HCT116 (cell line): ENCODE data around the gene TBC1D23.

ENCODE experiments used
- CEBPB ChIP-seq: IDR thresholded peaks from 2 replicates; pipeline ENCODE4 v1.6.1; 2012; ENCODE audit warnings: low read depth
- EZH2phosphoT487 ChIP-seq: fragments of 200-600 bp; IDR thresholded peaks from 2 replicates; pipeline ENCODE4 v1.6.1; 2018; ENCODE audit warnings: antibody characterized with exemption, borderline replicate concordance
- POLR2A ChIP-seq: IDR thresholded peaks from 2 replicates; pipeline ENCODE4 v1.7.0; 2011; ENCODE audit warnings: borderline replicate concordance; ENCODE audit not compliant: insufficient read depth, insufficient read length; ENCODE audit errors: extremely low read depth
- YY1 ChIP-seq: IDR thresholded peaks from 2 replicates; pipeline ENCODE4 v1.6.1; 2011; ENCODE audit warnings: low read length, low read depth, moderate library complexity, mild to moderate bottlenecking; ENCODE audit not compliant: insufficient replicate concordance; ENCODE audit errors: extremely low read depth
- ZNF274 ChIP-seq: fragments of 200-500 bp; sonication (Bioruptor generic); IDR thresholded peaks from 2 replicates; pipeline ENCODE4 v1.6.1; 2014; ENCODE audit warnings: mild to moderate bottlenecking, low read depth, low read length, inconsistent platforms
- TF ChIP-seq, protein P1 (sequence below), 3 experiments: fragments of 200-600 bp in 1 of 3; sonication (generic) in 1 of 3; IDR thresholded peaks in 2 of 3; conservative IDR thresholded peaks in 1 of 3; 2 replicates each; pipeline ENCODE4 v1.5.1; 2012 to 2017; ENCODE audit warnings: low read depth in 2 of 3, low read length in 2 of 3, antibody characterized with exemption in 1 of 3, borderline replicate concordance in 1 of 3, control low read depth in 1 of 3, mild to moderate bottlenecking in 1 of 3, mixed read lengths in 1 of 3, mixed run types in 1 of 3, moderate library complexity in 1 of 3; ENCODE audit not compliant: insufficient read depth in 1 of 3
- TF ChIP-seq, protein P2 (sequence below): IDR thresholded peaks from 2 replicates; pipeline ENCODE4 v1.6.1; 2012

DNA sequence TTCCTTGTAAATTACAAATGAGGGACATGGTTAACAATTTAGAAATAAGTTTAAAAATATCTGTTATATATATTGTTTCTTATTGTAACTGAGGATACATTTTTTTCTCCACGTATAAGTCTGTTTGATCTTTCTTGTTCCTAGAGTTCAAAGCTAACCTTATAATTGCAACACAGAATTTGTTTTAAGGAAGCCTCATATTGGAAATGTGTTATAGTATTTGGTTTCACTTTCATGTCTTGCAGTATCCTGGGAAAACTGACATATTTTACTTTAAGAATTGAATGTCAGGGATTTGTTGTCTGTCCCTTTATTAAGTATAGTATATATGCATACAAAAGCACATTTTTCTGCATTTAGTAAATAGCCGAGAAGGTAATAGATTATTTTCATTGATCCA lies 50.2 kb downstream of the TBC1D23 start:
- TF ChIP-seq, protein P1, sequence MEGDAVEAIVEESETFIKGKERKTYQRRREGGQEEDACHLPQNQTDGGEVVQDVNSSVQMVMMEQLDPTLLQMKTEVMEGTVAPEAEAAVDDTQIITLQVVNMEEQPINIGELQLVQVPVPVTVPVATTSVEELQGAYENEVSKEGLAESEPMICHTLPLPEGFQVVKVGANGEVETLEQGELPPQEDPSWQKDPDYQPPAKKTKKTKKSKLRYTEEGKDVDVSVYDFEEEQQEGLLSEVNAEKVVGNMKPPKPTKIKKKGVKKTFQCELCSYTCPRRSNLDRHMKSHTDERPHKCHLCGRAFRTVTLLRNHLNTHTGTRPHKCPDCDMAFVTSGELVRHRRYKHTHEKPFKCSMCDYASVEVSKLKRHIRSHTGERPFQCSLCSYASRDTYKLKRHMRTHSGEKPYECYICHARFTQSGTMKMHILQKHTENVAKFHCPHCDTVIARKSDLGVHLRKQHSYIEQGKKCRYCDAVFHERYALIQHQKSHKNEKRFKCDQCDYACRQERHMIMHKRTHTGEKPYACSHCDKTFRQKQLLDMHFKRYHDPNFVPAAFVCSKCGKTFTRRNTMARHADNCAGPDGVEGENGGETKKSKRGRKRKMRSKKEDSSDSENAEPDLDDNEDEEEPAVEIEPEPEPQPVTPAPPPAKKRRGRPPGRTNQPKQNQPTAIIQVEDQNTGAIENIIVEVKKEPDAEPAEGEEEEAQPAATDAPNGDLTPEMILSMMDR (IDR thresholded peaks at IDR 0.05 in 2 of 3, conservative IDR thresholded peaks at IDR 0.05 in 1 of 3; ENCODE audit: borderline replicate concordance in 1 of 3, insufficient read depth in 1 of 3, low read depth in 2 of 3, low read length in 2 of 3): no peak
- TF ChIP-seq YY1 (no peak), ZNF274 (no peak), EZH2phosphoT487 (no peak), POLR2A (no peak), CEBPB (no peak)
- TF ChIP-seq, protein P2, sequence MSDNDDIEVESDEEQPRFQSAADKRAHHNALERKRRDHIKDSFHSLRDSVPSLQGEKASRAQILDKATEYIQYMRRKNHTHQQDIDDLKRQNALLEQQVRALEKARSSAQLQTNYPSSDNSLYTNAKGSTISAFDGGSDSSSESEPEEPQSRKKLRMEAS: no peak
